ENCODE results near the gene KCNIP4. TPM values are rescaled to one million over a fixed set of nuclear protein-coding genes. Genes with fewer than 3 reads are reported as not detected.
"Not testable (repeated sequence)": the region's sequence is repeated elsewhere in the genome, so short reads cannot be mapped to it uniquely, and the experiment has no call there.

KCNIP4 gene
- total RNA-seq, 2 experiments from 2014 or later, result not detected

- no peaks in the 10 kb centered on the region for H3K9me3 Mint-ChIP-seq
- intact Hi-C loops (cut with micrococcal nuclease), result no loop called here
- no peaks in the 10 kb centered on the region for H3K4me1 Mint-ChIP-seq (ENCODE audit: low read depth)
- no peak overlapping the region for H3K27ac Mint-ChIP-seq
- no peaks in the 10 kb centered on the region for H3K36me3 Mint-ChIP-seq (ENCODE audit: low read depth)
- CTCF ChIA-PET, result no interaction called here
- DNase-seq, result no peak
- no peaks in the 10 kb centered on the region for H3K27me3 Mint-ChIP-seq (ENCODE audit: low read depth)
- no peak overlapping the region for H3K4me3 Mint-ChIP-seq
These were observed 1110.1 kb downstream of the KCNIP4 start for GRCh38 chr4:20838476-20838875.

- Mint-ChIP-seq H3K36me3 (ENCODE audit: low read depth) (no peaks in the 10 kb centered on the region), H3K9me3 (no peaks in the 10 kb centered on the region), H3K27me3 (ENCODE audit: low read depth) (no peaks in the 10 kb centered on the region), H3K27ac (no peak overlapping the region), H3K4me3 (no peak overlapping the region), H3K4me1 (ENCODE audit: low read depth) (no peaks in the 10 kb centered on the region)
- intact Hi-C loops (cut with micrococcal nuclease), result no loop called here
- CTCF ChIA-PET, result no interaction called here
- no peak for DNase-seq
These were observed 1115.7 kb downstream of the KCNIP4 start for GRCh38 chr4:20832826-20833225.

- Mint-ChIP-seq H3K27ac (no peak overlapping the region), H3K4me3 (no peak overlapping the region), H3K36me3 (ENCODE audit: low read depth) (no peaks in the 10 kb centered on the region), H3K4me1 (ENCODE audit: low read depth) (no peaks in the 10 kb centered on the region), H3K9me3 (no peaks in the 10 kb centered on the region), H3K27me3 (ENCODE audit: low read depth) (no peaks in the 10 kb centered on the region)
- intact Hi-C loops (cut with micrococcal nuclease), result no loop called here
- DNase-seq, result no peak
- CTCF ChIA-PET, result no interaction called here
These were observed 1116.8 kb downstream of the KCNIP4 start for GRCh38 chr4:20831746-20832145.

- no peak overlapping the region for H3K27ac Mint-ChIP-seq
- CTCF ChIA-PET, result interaction anchor here (0.7 kb wide), 1 partner anchor 295 kb away, joined by 4 read pairs; no protein-coding TSS in a partner anchor
- peaks cover 2% of the 10 kb centered on the region for H3K9me3 Mint-ChIP-seq
- H3K27me3 Mint-ChIP-seq (ENCODE audit: low read depth), result no peaks in the 10 kb centered on the region
- no peak for DNase-seq
- no peak overlapping the region for H3K4me3 Mint-ChIP-seq
- H3K4me1 Mint-ChIP-seq (ENCODE audit: low read depth), result no peaks in the 10 kb centered on the region
- no peaks in the 10 kb centered on the region for H3K36me3 Mint-ChIP-seq (ENCODE audit: low read depth)
- intact Hi-C loops (cut with micrococcal nuclease), result no loop called here
These were observed 1118.8 kb downstream of the KCNIP4 start for GRCh38 chr4:20829617-20830357.

GRCh38 chr4:20825505-20825904 lies 1123.1 kb downstream of the KCNIP4 start:
- DNase-seq, result no peak
- CTCF ChIA-PET, result interaction anchor here (0.7 kb wide), 1 partner anchor 53 kb away, joined by 3 read pairs; no protein-coding TSS in a partner anchor
- Mint-ChIP-seq H3K4me3 (no peak overlapping the region), H3K36me3 (ENCODE audit: low read depth) (no peaks in the 10 kb centered on the region), H3K27ac (no peak overlapping the region), H3K9me3 (peaks cover 3% of the 10 kb centered on the region), H3K27me3 (ENCODE audit: low read depth) (no peaks in the 10 kb centered on the region), H3K4me1 (ENCODE audit: low read depth) (no peaks in the 10 kb centered on the region)
- intact Hi-C loops (cut with micrococcal nuclease), result no loop called here

GRCh38 chr4:20816287-20816686 lies 1132.3 kb downstream of the KCNIP4 start:
- no peaks in the 10 kb centered on the region for H3K36me3 Mint-ChIP-seq (ENCODE audit: low read depth)
- CTCF ChIA-PET, result no interaction called here
- DNase-seq, result no peak
- no peak overlapping the region for H3K4me3 Mint-ChIP-seq
- H3K4me1 Mint-ChIP-seq (ENCODE audit: low read depth), result no peaks in the 10 kb centered on the region
- no peaks in the 10 kb centered on the region for H3K9me3 Mint-ChIP-seq
- no peak overlapping the region for H3K27ac Mint-ChIP-seq
- no peaks in the 10 kb centered on the region for H3K27me3 Mint-ChIP-seq (ENCODE audit: low read depth)
- intact Hi-C loops (cut with micrococcal nuclease), result no loop called here

GRCh38 chr4:20813700-20814099 lies 1134.9 kb downstream of the KCNIP4 start:
- no peaks in the 10 kb centered on the region for H3K9me3 Mint-ChIP-seq
- no peak overlapping the region for H3K4me3 Mint-ChIP-seq
- no peaks in the 10 kb centered on the region for H3K27me3 Mint-ChIP-seq (ENCODE audit: low read depth)
- no peak overlapping the region for H3K27ac Mint-ChIP-seq
- no peaks in the 10 kb centered on the region for H3K4me1 Mint-ChIP-seq (ENCODE audit: low read depth)
- DNase-seq, result no peak
- intact Hi-C loops (cut with micrococcal nuclease), result no loop called here
- CTCF ChIA-PET, result no interaction called here
- H3K36me3 Mint-ChIP-seq (ENCODE audit: low read depth), result no peaks in the 10 kb centered on the region

- no peak for DNase-seq
- CTCF ChIA-PET, result no interaction called here
- no peak overlapping the region for H3K27ac Mint-ChIP-seq
- H3K27me3 Mint-ChIP-seq (ENCODE audit: low read depth), result no peaks in the 10 kb centered on the region
- H3K36me3 Mint-ChIP-seq (ENCODE audit: low read depth), result no peaks in the 10 kb centered on the region
- H3K9me3 Mint-ChIP-seq, result no peaks in the 10 kb centered on the region
- no peaks in the 10 kb centered on the region for H3K4me1 Mint-ChIP-seq (ENCODE audit: low read depth)
- H3K4me3 Mint-ChIP-seq, result no peak overlapping the region
- intact Hi-C loops (cut with micrococcal nuclease), result no loop called here
These were observed 1138.8 kb downstream of the KCNIP4 start for GRCh38 chr4:20809812-20810211.

- Mint-ChIP-seq H3K27me3 (ENCODE audit: low read depth) (no peaks in the 10 kb centered on the region), H3K4me1 (ENCODE audit: low read depth) (no peaks in the 10 kb centered on the region), H3K27ac (no peak overlapping the region), H3K36me3 (ENCODE audit: low read depth) (no peaks in the 10 kb centered on the region), H3K9me3 (peaks cover 6% of the 10 kb centered on the region), H3K4me3 (no peak overlapping the region)
- no peak for DNase-seq
- intact Hi-C loops (cut with micrococcal nuclease), result no loop called here
- CTCF ChIA-PET, result no interaction called here
These were observed 1142.9 kb downstream of the KCNIP4 start for GRCh38 chr4:20805716-20806115.

- no peak for DNase-seq
- Mint-ChIP-seq H3K4me3 (no peak overlapping the region), H3K4me1 (ENCODE audit: low read depth) (no peaks in the 10 kb centered on the region), H3K27me3 (ENCODE audit: low read depth) (peaks cover 5% of the 10 kb centered on the region), H3K27ac (no peak overlapping the region), H3K36me3 (ENCODE audit: low read depth) (no peaks in the 10 kb centered on the region), H3K9me3 (peaks cover 5% of the 10 kb centered on the region)
- intact Hi-C loops (cut with micrococcal nuclease), result no loop called here
- CTCF ChIA-PET, result interaction anchor here (1.4 kb wide), 1 partner anchor 14 kb away, joined by 5 read pairs; no protein-coding TSS in a partner anchor
These were observed 1160.5 kb downstream of the KCNIP4 start for GRCh38 chr4:20787940-20788665.

- H3K9me3 Mint-ChIP-seq, result peaks cover 20% of the 10 kb centered on the region
- H3K4me3 Mint-ChIP-seq; H3K4me1 Mint-ChIP-seq (ENCODE audit: low read depth); CTCF ChIA-PET; H3K27me3 Mint-ChIP-seq (ENCODE audit: low read depth); H3K36me3 Mint-ChIP-seq (ENCODE audit: low read depth); DNase-seq; H3K27ac Mint-ChIP-seq; intact Hi-C loops (cut with micrococcal nuclease): not testable (repeated sequence)
These were observed 1165.4 kb downstream of the KCNIP4 start for GRCh38 chr4:20783134-20783533.

GRCh38 chr4:20778896-20779295 lies 1169.7 kb downstream of the KCNIP4 start:
- Mint-ChIP-seq H3K4me3 (no peak overlapping the region), H3K9me3 (peaks cover 24% of the 10 kb centered on the region), H3K36me3 (ENCODE audit: low read depth) (peaks cover 1% of the 10 kb centered on the region), H3K4me1 (ENCODE audit: low read depth) (no peaks in the 10 kb centered on the region), H3K27me3 (ENCODE audit: low read depth) (peaks cover 4% of the 10 kb centered on the region), H3K27ac (no peak overlapping the region)
- DNase-seq, result no peak
- CTCF ChIA-PET, result no interaction called here
- intact Hi-C loops (cut with micrococcal nuclease), result no loop called here

Measured in activated naive CD4-positive, alpha-beta T cell treated with anti-CD3 and anti-CD28 coated beads for 36 hours (primary cell).